HepG2 (cell line): Measurements from ENCODE around the gene CARD19. TPM values are rescaled to one million over a fixed set of nuclear protein-coding genes. Genes with fewer than 3 reads are reported as not detected.

Experiments
- ATAC-seq: fragments of 200-7000 bp; cut with Tn5 transposase; 3 replicates; pipeline ENCODE4 v1.9.1; 2020; ENCODE audit warnings: mild to moderate bottlenecking, moderate library complexity
- BruUV-seq: library from RNA; stranded (reverse); fragments of 400-500 nt; replicated peaks from 2 replicates; lab custom pipeline; 2021; lab: Mats Ljungman, UMichigan
- CTCF ChIA-PET: fragments of 300-600 bp; formaldehyde crosslinking; extraction: SDS; loops from one replicate; lab custom pipeline; 2021; ENCODE audit warnings: low total read pairs, inconsistent platforms, low intra/inter-chr PET ratio; lab: Yijun Ruan, JAX
- POLR2A ChIA-PET: fragments of 350-600 bp; sonication (Branson Sonifier 250); formaldehyde crosslinking; loops from one replicate; lab custom pipeline; 2020; ENCODE audit warnings: antibody characterized with exemption, inconsistent platforms; lab: Yijun Ruan, JAX
- DNase-seq: peaks from one replicate; pipeline ENCODE4 v3.0.0-alpha.2; 2015; ENCODE audit warnings: low spot score
- FAIRE-seq: peaks from 3 replicates; lab custom pipeline; 2011; peaks lifted over from hg19 to GRCh38; lab: Jason Lieb, UNC
- H2AFZ ChIP-seq: one replicate; pipeline ENCODE4 v1.6.1; 2011; ENCODE audit warnings: low read length, inconsistent platforms
- H3K27ac ChIP-seq: fragments of 300-600 bp; 3 replicates; pipeline ENCODE4 v1.8.0; 2011; ENCODE audit warnings: mixed run types, mild to moderate bottlenecking, mixed read lengths, low read length, inconsistent platforms; ENCODE audit not compliant: insufficient read depth; ENCODE audit errors: extremely low read length
- H3K27me3 ChIP-seq, 2 experiments: fragments of 200-600 bp in 1 of 2; 2 replicates in 1 of 2; 3 replicates in 1 of 2; pipeline versions ENCODE4 v1.6.0 to v1.8.0; 2011; ENCODE audit warnings: low read length in 2 of 2, mild to moderate bottlenecking in 2 of 2, moderate library complexity in 2 of 2, inconsistent platforms in 1 of 2; ENCODE audit not compliant: insufficient read depth in 2 of 2, control insufficient read depth in 1 of 2
- H3K36me3 ChIP-seq, 2 experiments: fragments of 200-600 bp in 1 of 2; replicated peaks in 1 of 2; 2 replicates in 1 of 2; 3 replicates in 1 of 2; pipeline versions ENCODE4 v1.5.1 to v1.8.0; 2011; ENCODE audit warnings: low read length in 2 of 2, inconsistent platforms in 1 of 2; ENCODE audit not compliant: insufficient read depth in 2 of 2, control insufficient read depth in 1 of 2
- H3K4me1 ChIP-seq: 2 replicates; pipeline ENCODE4 v1.5.1; 2012; ENCODE audit warnings: low read length, inconsistent platforms; ENCODE audit not compliant: insufficient read depth
- H3K4me2 ChIP-seq: 2 replicates; pipeline ENCODE4 v1.6.0; 2011; ENCODE audit warnings: low read depth, low read length, inconsistent platforms
- H3K4me3 ChIP-seq, 3 experiments: fragments of 200-600 bp in 1 of 3; sonication (generic), shearing (Covaris generic) in 1 of 3; replicated peaks in 1 of 3; 2 replicates each; pipeline ENCODE4 v1.5.1; 2011 to 2016; ENCODE audit warnings: low read length in 3 of 3, inconsistent platforms in 2 of 3, low read depth in 2 of 3, mild to moderate bottlenecking in 2 of 3, control low read depth in 1 of 3, mixed read lengths in 1 of 3; ENCODE audit not compliant: insufficient read depth in 1 of 3
- H3K79me2 ChIP-seq: one replicate; pipeline ENCODE4 v1.6.1; 2011; ENCODE audit warnings: low read length, inconsistent platforms; ENCODE audit not compliant: insufficient read depth
- H3K9ac ChIP-seq: 2 replicates; pipeline ENCODE4 v1.6.0; 2011; ENCODE audit warnings: mild to moderate bottlenecking, low read depth, low read length, inconsistent platforms; ENCODE audit not compliant: insufficient read depth
- H3K9me3 ChIP-seq: 2 replicates; pipeline ENCODE4 v1.5.1; 2012; ENCODE audit warnings: mild to moderate bottlenecking, low read length
- H4K20me1 ChIP-seq: 2 replicates; pipeline ENCODE4 v1.6.0; 2011; ENCODE audit warnings: inconsistent platforms, mild to moderate bottlenecking, low read length, moderate library complexity; ENCODE audit not compliant: insufficient read depth
- AGO2 ChIP-seq: fragments of 200-400 bp; formaldehyde crosslinking; optimal IDR thresholded peaks from 2 replicates; pipeline ENCODE3; 2017; ENCODE audit warnings: mild to moderate bottlenecking, low read depth, low read length, moderate library complexity
- POLR2A ChIP-seq, 2 experiments: IDR thresholded peaks; 2 replicates each; pipeline ENCODE4 v1.6.1; 2011; ENCODE audit warnings: low read depth in 2 of 2, low read length in 2 of 2, mild to moderate bottlenecking in 1 of 2, moderate library complexity in 1 of 2; ENCODE audit not compliant: insufficient read depth in 1 of 2
- ZNF556 ChIP-seq: sonication (generic); formaldehyde crosslinking; IDR thresholded peaks from 2 replicates; pipeline ENCODE4 v1.4.0; 2020; ENCODE audit warnings: mild to moderate bottlenecking, missing genetic modification reagents, borderline replicate concordance
- ZNF687 ChIP-seq: sonication (generic); formaldehyde crosslinking; IDR thresholded peaks from 2 replicates; pipeline ENCODE4 v1.5.1; 2020; ENCODE audit warnings: mild to moderate bottlenecking, missing genetic modification reagents, moderate library complexity
- WGBS: methylation state at CpG from one replicate; pipeline ENCODE4 v1.1.6; 2017; ENCODE audit warnings: low lambda C conversion rate; 5-methylcytosine and 5-hydroxymethylcytosine counted together
- in situ Hi-C: cut with HindIII; loops from 2 replicates; pipeline ENCODE4 v1.10.0; 2017; ENCODE audit warnings: low pct_unique_long_range_greater_than_20kb; ENCODE audit not compliant: extremely low pct_ligation_motif_present
- intact Hi-C: fragments of 100-400 bp; cut with micrococcal nuclease; formaldehyde crosslinking; loops from one replicate; pipeline ENCODE4 v1.10.0; 2022; ENCODE audit not compliant: unreplicated experiment
- polyA plus RNA-seq, 8 experiments: library from polyadenylated mRNA; depleted of rRNA in 3 of 8; stranded (reverse) in 7 of 8; unstranded in 1 of 8; fragments of >200 nt; fragmentation: Illumina TruSeq in 4 of 8; extraction: Trizol in 4 of 8; gene quantifications; 2 replicates each; pipeline versions ENCODE4 v1.2.1 to v1.2.3, GENCODE V29; 2011 to 2016; ENCODE audit warnings: low read depth in 4 of 8, missing spikeins in 1 of 8, mixed read lengths in 1 of 8; ENCODE audit not compliant: insufficient read depth in 1 of 8
- total RNA-seq, 5 experiments: library from RNA; depleted of rRNA; stranded (reverse); fragments of >200 nt; fragmentation: Illumina TruSeq; extraction: Trizol; gene quantifications; 2 replicates each; pipeline ENCODE4 v1.2.3, GENCODE V29; 2016; ENCODE audit warnings: low read depth in 1 of 5

The CARD19 gene
- total and polyA plus RNA-seq, 2 of the 13 experiments (the other 11 are each of a cell fraction or from before 2014, with no cell fraction given) = 18.4 to 47.2 TPM

GRCh38 chr9:93127395-93127911 lies 31.4 kb downstream of the CARD19 start (continued):
- TF ChIP-seq ZNF687 (CRISPR knock-in tag) = peak; percentile 15; the same call in 1 of the 2 replicates

GRCh38 chr9:93128011-93128714 lies 32.1 kb downstream of the CARD19 start:
- no peak for FAIRE-seq
- CTCF ChIA-PET = no interaction called here
- 90% methylated on average over 7 of the region's 14 CpGs for WGBS

More at GRCh38 chr9:93128011-93128714, 32.1 kb downstream of the CARD19 start:
- ATAC-seq (no peak), DNase-seq (no peak)
- Histone ChIP-seq H3K27me3 (no peaks in the 10 kb centered on the region; a peak in 1 of 5 replicates), H3K79me2 (peaks cover 70% of the 10 kb centered on the region), H3K4me3 (0 out of 6 replicates have a peak overlapping the region, but pooled peaks of 1 of the 3 experiments have one; percentile 56), H3K4me1 (peaks cover 70% of the 10 kb centered on the region), H3K9ac (peak overlapping the region; percentile 70; the same call in 1 of the 2 replicates), H2AFZ (no peak overlapping the region), H3K27ac (peak overlapping the region; percentile 92), H3K36me3 (peaks cover 26 to 33% of the 10 kb centered on the region in 2 experiments; a peak in 4 of 5 replicates), H3K4me2 (peak overlapping the region; percentile 60), H4K20me1 (no peaks in the 10 kb centered on the region), H3K9me3 (no peaks in the 10 kb centered on the region)
- 0 out of 4 replicates have a peak, but pooled peaks of 1 of the 2 experiments have one; percentile 7 for TF ChIP-seq POLR2A (IDR thresholded peaks at IDR 0.05; ENCODE audit: insufficient read depth in 1 of 2, low read depth in 2 of 2, low read length in 2 of 2)
- peak; percentile 49 for TF ChIP-seq AGO2
- TF ChIP-seq ZNF556 (CRISPR knock-in tag) = no peak
- intact Hi-C loops = no loop called here
- BruUV-seq = no TSS peak
- in situ Hi-C loops = no loop called here
- POLR2A ChIA-PET = interaction anchor here (1.3 to 7.5 kb wide), 5 partner anchors 10 to 171 kb away, joined by 3 to 195 read pairs (median 10); partner anchors contain the start of gene CARD19
